Stimulated activated CD4-positive, alpha-beta T cell treated with anti-CD3 and anti-CD28 coated beads, TNF-alpha, amount 100 ng/mL, for 24 hours (primary cell): ENCODE data around the gene BICC1.

Experiments
- DNase-seq, 3 experiments: peaks; one replicate each; pipeline ENCODE4 v3.0.0-alpha.2; 2020; ENCODE audit warnings: low read depth in 3 of 3

Gene BICC1

DNA sequence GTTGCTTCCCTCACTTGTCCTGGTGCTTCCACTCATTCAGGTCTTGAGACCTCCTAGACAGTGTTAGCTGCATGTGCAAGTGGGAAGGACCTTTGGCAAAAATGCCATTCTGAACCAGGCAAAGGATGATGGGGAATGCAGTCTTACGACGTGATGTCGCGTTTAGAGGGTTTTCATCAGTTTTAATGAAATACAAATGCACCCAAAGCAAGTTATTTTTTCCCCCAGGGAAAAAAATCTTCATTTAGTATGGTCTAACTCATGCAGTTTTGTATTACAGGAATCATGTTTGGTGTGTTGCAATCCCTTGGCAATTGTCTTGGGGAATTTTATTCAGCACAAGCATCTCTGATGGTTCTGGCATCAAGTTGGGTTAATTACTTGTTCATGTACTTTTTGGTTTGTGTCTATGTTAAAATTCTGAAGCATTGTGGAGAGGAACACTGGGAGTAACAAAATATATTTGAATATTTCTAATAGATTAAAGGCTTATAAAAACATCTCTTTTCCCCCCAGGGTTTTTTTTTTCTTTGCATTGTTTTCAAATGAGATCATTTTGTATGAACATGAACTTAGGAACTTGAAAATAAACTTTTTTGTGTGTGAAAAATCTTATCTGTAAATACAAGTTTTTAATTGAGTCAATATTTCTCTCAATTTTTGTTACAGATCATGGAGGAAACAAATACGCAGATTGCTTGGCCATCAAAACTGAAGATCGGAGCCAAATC, 188.9 kb downstream of the BICC1 start:
- DNase-seq: no peak

DNA sequence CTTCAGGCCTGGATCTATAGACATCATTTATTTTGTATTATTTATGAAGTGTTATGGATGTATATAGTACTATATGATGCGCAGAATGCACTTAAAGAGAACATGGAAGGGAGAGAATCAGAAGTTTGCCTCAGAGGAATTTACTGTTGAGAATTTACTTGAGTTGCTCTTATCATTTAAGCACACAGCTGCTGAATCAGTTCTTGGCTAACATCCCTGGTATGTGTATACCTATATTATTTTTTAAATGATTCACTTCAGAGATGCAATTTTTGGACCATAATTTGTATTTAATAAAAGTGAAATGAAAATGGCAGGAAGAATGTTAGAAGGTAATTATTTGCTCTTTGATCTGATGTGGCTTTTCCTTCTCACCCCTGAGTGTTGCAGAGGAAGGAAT, 191.6 kb downstream of the BICC1 start:
- no peak for DNase-seq

DNA sequence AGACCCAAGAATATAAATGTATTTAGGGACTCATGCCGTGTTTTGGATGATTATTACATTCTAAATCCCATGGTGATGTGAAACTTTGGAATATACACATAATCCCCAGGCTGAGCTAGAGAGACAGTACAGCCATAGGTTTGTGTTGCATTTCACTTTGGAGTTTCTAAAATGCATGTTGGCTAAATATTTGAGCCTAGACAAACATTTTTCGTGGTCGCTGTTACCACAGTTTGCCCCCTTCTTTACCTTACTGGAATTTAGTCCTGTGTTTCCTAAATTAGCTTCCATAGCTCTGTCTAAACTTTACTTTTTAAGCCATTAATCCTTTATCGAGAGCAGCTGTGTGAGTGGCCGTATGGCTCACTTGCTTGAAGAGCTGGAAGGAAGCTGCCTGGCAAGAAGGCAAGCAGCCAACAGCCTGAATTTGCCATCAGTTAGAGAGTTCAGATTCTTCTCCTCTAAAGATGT, 192.0 kb downstream of the BICC1 start:
- no peak for DNase-seq

DNA sequence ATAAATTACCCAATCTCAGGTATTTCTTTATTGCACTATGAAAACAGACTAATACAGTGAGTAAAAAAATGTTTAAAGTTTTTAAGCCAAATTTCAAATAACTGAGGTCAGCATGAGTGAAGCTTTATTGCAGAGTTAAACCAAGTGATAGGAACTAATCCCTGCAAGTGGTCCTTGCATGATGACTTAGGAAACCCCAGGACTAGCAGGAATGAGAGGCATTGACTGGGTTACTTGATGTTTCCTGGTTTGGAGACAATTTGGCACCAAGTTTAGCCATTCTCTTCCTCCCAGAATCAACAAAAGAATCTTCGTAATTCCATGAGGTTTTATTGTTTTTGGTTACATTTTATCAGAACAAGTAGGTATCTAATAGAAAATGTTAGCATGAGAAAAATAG, 194.2 kb downstream of the BICC1 start:
- no peak for DNase-seq

DNA sequence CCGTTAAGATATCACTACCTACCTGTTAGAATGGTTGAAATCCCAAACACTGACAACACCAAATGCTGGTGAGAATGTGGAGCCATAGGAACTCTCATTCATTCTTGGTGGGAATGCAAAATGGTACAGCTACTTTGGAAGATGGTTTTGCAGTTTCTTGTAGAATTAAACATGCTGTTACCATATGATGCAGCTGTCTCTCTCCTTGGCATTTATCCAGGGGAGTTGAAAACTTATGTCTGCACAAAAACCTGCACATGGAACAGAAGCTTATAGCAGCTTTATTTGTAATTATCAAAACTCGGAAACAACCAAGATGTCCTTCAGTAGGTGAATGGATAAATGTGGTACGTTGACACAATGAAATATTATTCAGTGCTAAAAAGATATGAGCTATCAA, 199.5 kb downstream of the BICC1 start:
- no peak for DNase-seq

DNA sequence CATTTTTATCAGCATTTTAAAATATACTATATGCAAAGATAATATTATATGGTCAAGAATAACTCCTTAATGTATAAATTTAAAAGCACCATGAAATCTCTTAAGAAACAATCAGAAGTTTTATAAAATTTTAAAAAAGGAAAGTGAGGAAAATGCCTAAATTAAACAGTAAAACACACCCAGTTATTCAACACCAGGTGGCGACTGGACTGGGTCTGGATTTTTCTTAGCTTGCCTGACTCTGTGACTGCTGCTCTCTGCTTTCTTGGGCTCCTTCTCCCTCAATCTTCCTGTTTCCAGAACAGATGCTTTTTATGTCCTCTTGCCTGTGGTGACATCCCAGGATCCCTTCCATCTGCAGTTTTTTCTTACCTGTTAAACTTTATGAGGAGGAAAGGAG, 200.3 kb downstream of the BICC1 start:
- no peak for DNase-seq

DNA sequence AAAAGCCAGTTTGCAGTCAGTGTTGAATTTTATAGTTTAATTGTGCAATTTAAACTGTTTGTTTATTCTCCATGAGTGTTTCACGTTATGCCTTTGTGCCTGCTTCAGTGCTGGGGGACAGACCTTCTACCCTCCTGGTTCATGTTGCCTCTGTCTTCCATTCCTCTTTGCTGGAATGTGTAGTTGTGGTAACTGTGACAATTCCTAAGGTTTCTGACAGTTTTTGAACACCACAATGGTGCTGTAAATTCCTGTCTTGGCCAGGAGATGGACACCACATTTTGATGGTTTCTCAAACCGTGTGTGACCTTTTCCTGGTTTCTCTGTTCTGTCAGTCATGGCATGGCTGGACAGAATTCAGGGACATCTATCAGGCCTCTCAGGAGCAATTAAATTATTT, 201.7 kb downstream of the BICC1 start:
- no peak for DNase-seq

DNA sequence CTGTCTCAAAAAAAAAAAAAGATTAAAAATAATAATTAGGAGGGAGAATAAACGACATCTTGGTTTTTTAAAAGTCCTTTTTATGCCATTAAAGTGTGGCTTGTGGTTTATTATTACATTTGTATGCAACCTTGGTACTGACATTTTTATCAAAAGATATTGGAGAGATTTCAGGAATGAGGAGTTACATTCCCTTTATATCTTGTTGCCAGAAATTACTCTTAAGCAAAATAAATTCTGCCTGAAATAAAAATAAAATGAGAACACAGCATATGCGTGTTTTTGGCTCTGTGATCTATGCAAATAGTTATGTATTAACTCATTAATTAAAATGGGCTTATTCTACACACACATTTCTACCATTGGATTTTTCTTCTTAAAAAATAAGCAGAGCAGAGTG, 202.4 kb downstream of the BICC1 start:
- no peak for DNase-seq

DNA sequence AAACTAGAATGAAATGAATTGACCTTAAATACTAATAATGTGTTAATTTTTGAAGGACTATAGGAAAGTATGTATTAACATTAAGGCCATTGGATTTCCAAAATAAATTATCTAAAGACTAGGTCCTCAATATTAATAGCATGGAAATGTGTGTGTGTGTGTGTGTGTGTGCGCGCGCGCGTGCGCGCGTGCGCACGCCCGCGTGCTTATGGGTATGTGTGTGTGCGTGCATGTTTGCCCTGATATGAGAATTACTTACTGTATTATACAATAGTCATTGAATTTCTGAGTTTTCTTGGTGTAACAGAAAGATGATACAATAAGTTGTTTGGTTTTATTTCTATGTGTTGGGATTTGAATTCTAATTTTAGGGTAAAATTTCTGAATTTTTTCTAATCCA, 205.9 kb downstream of the BICC1 start:
- no peak for DNase-seq

DNA sequence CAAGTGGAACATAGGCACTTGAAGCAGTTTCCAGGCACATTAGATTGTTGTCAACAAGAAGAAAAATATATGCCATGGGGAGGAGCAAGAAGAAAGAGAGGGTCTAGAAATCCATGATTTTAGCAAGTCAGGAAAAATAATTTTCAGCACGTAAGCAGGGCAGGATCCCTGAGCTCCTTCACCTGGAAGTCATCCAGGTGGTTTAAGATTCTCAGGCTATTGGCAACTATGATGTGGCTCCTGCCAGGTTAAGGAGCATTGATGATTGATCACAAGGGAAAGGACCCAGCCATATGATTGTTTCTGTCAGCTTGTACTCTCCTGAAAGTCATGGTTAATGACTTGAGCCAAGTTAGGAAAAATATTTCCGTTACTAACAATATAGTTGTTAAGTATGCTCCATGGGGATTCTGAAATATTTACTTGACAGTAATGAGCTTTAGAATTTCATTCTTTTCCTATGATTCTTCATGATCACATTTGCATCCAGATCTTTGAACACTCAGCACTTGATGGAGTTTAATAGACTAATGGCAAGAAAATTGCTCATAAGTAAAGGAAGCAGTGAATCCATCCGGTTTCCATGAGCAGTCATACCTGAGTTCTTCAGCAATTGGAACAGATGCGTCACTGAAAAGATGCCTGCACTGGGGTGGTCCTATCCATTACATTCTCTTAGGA, 209.1 kb downstream of the BICC1 start:
- no peak for DNase-seq

DNA sequence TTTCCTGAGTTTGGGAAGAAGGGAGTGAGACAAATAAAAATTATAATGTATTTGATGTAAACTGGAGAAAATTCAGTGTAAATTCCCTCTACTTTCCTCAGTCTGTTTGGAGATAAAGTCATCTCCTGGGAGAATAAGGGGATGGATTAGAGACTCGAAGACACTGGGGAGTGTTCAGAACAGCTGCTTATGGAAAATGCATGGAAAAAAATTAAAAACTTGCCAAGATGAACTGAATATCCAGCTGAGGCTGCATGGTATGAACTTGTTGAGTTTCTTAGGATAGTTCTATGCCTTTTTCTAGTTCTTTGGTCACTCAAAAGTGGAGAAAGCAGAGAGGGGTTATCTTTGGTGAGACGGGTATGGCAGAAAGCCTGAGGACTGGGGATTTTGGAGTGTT, 210.5 kb downstream of the BICC1 start:
- no peak for DNase-seq

DNA sequence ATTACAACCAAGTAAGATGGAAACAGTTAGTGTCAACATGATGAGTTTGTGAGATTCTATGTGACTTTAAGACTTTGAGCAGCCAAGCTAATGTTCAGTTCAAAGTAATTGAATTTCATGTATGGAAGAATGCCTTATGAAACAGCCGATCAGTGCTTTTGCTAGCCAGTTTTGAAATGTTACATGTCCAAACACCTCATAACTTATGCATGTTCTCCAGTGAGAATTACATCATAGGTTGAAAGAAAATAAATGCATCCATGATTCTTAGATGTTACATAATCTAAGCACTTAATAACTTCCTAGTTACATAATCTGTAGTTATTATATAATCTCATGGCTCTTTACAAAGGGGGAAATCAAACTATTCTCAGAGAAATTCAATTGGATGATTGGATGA, 211.3 kb downstream of the BICC1 start:
- DNase-seq: no peak

DNA sequence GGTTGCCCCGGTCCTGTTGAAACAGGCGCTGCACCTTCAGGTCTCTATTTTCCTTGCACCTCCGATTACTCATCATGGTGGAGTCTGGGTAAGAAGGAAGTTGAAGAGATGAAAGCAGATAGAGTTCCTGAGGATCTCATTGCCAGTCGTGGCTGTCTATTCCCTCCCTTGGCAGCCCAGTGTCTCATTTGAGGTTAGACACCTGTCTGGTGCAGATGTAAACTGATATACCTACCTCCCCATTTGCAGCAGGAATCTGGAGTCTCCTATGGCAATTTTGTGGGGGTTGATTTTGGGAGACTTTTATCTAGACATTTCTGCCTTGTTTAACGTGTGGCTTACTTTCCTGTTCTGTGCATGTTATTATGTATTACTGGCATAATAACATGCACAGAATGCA, 212.1 kb downstream of the BICC1 start:
- no peak for DNase-seq

DNA sequence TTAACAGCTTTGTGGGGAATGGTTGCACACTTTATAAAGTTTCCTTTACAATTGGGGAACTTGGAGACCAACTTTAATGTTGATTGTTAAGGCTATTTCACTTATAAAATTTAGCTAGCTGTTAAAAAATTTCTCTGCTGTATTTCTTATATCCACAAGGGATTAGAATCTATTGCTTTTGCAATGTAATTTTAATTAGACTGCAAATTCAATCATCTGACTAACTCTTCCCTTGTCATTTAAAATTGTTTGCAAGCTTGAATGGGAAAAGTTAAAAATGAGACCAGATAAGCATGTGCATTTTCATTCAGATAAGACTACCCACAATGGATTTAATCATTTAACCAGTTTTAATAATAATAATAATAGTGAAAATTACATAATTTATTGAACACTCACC, 213.2 kb downstream of the BICC1 start:
- DNase-seq: no peak

DNA sequence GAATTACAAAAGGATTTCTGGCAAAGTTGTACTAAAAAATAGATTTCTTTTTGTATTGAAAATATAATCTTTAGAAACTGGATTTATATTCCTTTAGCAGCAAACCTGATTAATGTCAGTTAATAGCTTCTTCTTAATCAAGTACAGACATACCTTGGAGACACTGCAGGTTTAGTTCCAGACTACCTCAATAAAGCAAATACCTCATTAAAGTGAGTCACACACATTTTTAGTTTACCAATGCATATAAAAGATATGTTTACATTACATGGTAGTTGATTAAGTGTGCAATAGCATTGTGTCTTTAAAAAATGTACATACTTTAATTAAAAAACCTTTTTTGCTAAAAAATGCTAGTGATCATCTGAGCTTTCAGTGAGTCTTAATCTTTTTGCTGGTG, 215.0 kb downstream of the BICC1 start:
- DNase-seq: no peak

DNA sequence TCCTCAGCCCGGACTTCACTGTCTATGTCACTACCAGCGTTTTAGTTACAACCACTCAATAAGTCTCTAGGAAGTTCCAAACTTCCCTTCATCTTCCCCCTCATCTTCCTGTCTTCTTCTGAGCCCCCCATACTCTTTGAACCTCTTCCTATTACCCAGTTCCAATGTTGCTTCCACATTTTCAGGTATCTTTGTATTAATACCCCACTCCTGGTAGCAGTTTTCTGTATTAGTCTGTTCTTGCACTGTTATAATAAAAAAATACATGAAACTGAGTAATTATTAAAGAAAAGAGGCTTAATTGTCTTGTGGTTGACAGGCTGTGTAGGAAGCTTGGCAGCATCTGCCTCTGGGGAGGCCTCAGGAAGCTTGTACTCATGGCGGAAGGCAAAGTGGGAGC, 218.6 kb downstream of the BICC1 start:
- no peak for DNase-seq

DNA sequence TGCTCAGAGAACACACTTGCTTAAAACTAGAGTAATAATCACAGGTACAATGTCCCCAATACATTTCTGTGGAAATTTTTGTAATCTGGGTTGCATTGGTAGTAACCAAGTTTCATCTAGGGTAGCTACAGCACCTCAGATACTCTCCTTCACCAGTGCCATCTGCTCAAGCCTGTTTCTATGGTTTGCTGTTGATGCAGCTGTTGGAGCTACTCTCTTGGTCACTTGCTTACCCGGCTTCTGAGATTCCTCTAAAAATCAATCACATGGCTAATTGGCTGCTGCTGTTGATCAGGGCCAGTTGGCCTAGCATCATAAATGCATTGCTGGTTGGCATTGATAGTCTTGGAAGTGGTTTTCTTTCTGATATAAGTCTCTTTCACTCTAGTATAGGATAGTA, 220.8 kb downstream of the BICC1 start:
- no peak for DNase-seq

DNA sequence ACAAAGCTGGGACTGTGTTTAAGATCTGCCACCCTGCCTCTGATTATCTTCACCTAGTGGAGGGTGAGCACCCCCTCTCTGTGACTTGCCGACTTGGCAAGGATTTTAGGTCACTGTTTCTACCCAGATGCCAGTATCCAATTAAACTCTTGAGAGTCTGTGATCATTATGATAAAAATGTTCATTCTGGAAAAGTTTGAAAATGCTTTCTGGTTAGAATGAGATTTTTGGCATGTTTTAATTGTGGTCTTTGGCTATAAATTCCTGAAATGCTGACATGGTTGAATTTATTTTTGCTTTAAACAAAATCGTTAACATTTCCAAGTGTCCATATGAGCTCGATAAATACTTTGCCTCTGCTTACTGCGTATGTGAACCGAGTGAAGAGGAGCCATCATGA, 221.4 kb downstream of the BICC1 start:
- DNase-seq: no peak

DNA sequence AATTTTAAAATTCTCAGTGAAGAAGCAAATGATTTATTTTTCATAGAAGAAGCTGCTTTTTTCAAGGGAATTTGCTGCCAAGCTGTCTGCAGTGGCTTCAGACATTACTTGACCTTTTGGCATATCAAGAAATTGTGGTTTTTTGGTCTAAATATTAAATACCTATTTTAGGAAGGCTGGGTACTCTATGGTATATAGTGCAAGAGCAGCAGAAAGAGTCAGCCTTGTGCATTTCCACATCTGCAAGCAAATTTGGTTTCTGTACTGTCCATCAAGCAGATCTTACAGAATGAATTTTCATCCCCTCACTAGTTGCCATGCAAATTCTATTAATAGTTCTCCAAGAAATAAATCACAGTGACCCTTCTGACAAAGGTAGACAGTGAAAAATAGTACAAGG, 222.0 kb downstream of the BICC1 start:
- DNase-seq: no peak

DNA sequence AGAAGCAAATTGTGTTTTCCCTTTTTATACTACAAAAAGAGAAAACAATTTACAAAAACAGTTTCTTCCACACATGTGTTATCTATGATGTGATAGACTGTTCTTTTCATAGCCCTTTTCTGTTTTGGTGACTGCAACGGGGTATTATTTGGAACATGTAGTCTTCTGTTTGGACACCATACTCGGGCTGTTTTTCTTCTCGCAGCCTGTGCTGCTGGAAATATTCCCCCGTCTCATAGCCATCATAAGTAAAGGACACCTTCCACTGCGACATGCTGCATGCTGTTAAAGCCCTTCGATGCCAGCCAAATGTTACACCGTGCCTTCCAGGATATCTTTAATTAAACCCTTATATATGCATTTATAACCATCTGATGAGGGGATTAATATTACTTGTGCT, 222.4 kb downstream of the BICC1 start:
- no peak for DNase-seq

DNA sequence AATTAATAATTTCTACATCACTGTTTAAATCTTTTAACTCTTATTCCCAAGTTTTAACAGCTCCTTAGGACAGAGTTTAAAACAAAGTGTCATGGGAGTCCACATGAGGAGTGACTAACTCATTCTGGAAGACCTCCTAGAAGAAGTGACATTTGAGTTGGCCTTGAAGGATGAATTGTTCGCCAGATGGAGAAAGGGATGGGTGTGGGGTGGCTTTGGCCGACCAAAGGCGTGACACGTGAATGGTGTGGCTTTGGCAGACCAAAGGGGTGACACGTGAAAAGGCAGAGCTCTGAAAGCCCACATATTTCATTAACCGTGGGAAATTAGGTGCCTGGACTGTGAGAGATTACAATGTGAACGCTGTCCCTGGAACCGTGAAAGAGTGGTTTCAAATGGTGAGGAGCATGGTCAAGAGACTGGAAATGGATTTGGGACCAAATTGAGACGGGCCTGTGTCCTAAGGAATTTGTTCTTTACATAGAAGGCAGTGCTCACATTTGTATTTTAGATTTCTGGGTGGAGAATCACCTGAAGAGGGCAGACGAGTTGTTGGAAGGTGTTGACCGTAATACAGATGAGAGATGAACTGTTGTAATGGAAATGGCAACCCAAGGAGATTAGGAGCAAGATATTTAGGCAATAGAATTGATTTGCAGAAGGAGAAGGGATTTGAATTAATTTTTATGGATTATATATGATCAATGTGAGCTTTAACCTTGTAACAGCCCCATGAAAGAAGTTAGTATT, 228.1 kb downstream of the BICC1 start:
- DNase-seq: no peak

DNA sequence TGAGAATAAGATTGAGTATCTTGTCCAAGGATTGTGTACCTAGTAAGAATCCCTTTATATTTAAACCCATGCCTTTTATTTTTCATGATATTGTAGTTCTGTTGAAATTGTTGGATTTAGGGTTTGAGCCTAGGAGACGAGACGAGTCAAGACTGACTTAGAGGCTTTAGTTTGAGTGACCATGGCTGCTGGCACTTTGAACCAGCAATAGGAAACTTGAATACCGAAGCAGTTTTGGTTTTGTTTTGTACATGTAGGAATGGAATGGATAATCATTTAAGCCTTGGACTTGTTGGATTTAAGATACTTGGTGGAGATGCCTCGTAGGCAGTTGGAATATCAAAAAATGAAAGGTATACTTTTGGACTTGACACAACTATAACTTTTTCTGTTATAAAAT, 229.0 kb downstream of the BICC1 start:
- DNase-seq: no peak

DNA sequence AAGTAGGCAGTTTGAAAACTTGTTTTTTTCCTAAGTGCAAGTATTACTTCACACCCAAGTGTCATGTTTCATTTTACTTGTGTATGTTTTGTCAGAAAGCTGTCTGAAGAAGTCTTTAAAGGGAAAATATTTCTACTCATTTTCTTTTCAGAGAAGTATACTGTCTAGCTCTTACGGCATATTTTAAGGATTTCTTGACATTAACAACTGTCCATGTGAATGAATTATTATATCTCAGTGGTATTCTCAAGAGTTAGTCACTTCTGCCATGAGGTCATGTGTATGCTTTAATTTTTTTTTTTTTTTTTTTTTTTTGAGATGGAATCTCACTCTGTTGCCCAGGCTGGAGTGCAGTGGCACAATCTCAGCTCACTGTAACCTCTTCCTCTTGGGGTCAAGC, 229.5 kb downstream of the BICC1 start:
- DNase-seq: no peak
